NCI-H2029 treated with DMSO at 0.1 percent for 48 hours (cell line): ENCODE results near the gene ACAD8.
"Not testable (repeated sequence)": the region's sequence is repeated elsewhere in the genome, so short reads cannot be mapped to it uniquely, and the experiment has no call there.

Source experiments
- DNase-seq: peaks from one replicate; lab custom pipeline; 2025; lab: John Stamatoyannopoulos, UW

The ACAD8 gene

DNA sequence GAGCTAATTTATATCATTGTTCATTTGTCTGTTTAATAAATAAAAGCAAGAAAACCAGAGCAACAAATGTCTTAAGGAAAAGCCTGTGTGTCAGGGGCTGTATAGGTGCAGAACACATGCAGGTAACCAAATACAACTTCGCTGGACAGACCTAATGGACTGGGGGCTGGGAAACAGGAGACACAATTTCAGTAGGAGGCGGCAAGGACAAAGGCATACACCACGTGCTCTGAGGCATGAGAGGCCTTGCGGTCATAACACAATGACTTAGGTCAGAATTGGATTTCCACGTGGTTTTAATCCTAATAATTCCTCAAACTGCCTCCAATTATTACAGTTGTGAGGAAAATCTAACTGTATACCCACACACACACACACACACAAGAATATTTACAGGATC lies 14.1 kb downstream of the ACAD8 start:
- no peak for DNase-seq

DNA sequence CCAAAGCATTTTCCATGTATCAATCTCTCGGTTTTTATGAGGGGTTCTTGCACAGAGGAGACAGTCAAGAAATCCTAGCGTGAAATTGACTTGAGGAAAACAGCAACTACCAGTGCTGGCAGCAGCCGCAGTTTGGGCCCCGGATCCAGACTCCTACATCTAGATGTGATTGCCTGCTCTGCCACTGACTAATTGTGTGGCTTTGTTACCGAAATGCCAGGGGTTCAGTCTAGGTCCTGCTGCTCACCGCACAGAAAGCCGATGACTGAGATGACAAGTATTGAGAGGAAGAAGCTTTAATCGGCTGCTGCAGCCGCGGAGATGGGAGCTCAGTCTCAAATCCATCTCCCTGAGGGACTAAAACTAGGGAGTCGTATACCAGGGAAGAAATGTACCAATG lies 14.6 kb downstream of the ACAD8 start:
- no peak for DNase-seq

DNA sequence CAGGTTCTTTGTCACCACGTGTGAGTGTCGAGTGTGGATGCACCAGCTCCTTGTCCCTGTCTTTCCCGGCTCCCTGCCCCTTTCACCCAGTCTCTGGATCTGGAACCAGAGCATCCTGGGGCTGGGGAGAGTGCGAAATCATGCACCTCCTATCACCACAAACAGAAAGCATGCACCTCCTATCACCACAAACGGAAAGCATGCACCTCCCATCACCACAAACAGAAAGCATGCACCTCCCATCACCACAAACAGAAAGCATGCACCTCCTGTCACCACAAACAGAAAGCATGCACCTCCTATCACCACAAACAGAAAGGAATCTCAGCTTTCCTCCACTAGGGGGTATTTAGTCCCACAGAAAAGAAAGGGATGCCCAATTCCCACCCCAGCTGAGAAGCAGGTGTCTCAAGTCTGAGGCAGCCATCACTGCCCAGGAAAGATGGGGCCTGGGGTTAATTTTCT lies 16.9 kb downstream of the ACAD8 start:
- no peak for DNase-seq

DNA sequence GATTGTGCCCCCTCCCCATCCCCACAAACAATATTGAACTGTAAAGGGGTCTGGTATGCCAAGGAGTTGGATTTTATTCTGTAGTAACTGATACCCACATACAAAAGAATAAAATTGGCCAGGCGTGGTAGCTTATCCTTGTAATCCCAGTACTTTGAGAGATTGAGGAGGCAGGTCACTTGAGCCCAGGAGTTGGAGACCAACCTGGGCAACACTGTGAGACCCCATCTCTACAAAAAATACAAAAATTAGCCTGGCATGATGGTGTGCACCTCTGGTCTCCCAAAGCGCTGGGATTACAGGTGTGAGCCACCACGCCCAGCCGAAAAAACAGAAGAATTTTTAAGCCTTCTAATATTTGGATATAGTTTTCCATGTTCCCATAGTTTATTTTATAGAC lies 18.6 kb downstream of the ACAD8 start:
- DNase-seq = no peak

DNA sequence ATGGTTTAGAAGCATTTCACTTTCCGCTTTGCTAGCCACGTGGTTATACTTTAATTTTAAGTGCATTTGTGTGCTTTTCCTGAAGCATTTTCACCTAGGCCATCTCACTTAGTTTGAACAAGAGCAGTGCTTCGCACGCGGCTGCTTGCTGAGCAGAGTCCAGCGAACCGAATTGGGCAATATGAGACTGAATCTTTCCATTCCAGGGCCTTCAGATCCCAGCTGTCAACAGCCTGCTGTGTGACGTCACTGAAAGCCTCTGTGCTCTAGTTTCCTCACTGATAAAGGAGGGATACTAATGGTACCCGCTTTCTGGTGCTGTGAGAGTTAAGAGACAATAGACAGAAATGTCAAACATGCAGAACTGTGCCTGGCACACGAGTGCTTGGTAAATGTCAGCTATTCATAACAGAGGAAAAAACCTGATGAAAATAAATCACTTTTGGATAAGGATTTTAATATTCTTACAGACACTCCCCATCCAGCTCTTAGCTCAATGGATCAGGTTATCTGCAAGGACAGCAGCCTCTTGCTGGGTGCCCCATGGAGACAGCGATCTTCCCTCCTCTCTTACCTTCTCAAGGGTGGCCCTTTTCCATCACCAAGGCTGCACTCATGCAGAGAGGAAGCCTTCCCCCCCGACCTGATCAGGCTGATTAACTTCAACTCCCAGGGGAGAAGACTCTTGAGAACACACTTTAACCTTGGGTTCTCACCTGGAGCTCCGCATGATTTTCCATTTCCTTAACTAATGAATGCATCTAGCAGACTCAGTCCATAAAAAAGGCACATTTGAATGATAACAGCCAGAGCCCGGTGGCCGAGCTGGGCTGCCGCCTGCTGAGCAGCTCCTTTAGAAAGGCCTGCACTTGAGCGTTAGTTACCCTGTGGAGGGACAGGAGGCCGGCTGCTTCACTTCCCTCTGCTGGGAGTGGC lies 19.3 kb downstream of the ACAD8 start:
- no peak for DNase-seq

DNA sequence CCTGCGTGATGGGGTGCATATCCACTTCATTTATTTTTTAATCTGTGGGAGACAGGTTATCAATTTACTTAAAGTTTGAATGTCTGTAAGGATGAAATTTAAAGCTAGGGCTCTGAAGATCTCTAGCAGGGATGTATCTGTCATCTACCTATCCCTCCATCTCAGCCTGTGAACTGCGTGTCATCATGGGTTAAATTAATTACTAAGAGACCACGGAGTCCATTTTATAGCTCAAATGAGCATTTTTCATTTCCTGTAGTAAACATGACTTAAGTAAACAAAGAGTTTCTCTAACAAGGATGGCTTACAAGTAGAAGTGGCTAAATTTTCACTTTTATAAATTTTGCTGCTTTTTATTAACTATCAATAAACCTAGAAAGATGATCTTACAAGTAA lies 19.9 kb downstream of the ACAD8 start:
- no peak for DNase-seq

GRCh38 chr11:134275188-134275533 lies 21.8 kb downstream of the ACAD8 start:
- no peak for DNase-seq

DNA sequence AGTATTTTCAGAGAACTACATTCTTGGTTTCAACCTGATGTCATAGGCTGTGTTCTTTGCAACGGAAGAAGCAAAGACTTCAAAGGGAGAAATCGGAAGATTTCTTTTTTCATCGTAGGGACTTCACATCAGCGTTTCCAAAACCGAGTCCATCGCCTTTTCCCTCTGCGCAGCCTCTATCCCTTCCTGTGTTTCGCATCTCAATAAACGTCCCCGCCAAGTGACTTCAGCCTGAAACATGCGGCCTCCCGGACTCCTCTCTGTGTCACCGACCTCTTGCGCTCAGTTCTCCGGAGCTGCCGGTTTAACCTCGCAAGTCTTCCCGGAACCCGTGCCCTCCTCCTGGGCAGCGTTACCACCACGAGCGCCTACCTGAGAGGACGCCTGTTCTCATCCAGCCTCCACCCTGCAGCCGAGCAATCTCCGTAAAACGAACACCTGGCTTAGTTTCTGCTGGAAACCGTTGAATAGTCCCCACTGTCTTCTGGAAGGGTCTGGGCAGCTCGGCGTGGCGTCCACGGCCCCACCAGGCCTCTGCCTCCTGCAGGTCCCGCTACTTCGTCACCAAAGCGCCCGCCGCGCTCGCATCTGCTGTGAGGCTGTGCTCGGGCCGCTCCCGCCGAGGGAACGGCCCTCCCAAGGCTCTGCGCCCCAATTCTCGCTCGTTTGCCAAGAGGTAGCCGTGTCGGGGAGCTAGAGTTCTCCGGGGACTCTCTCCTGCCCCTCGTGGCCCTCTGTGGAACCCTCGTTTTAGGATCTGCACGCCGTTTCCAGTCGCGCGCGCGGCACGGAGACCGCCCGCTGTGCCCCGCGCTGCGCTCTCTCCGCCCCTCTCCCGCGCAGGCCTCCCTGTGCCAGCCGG lies 22.4 kb downstream of the ACAD8 start, which contains the start of gene GLB1L3:
Gene GLB1L3, plus strand, starts transcription at position 846 of the 862 bp plus-strand sequence. CDS start 362 bp downstream, outside the sequence.
- no peak for DNase-seq

GRCh38 chr11:134276396-134277182 lies 23.2 kb downstream of the ACAD8 start:
- no peak for DNase-seq

GRCh38 chr11:134277183-134278001 lies 24.0 kb downstream of the ACAD8 start:
- DNase-seq = no peak

- no peak for DNase-seq
These were observed 25.0 kb downstream of the ACAD8 start for GRCh38 chr11:134278356-134278755.

GRCh38 chr11:134281635-134282034 lies 28.3 kb downstream of the ACAD8 start:
- DNase-seq = not testable (repeated sequence)

GRCh38 chr11:134282121-134283045 lies 29.0 kb downstream of the ACAD8 start:
- no peak for DNase-seq

DNA sequence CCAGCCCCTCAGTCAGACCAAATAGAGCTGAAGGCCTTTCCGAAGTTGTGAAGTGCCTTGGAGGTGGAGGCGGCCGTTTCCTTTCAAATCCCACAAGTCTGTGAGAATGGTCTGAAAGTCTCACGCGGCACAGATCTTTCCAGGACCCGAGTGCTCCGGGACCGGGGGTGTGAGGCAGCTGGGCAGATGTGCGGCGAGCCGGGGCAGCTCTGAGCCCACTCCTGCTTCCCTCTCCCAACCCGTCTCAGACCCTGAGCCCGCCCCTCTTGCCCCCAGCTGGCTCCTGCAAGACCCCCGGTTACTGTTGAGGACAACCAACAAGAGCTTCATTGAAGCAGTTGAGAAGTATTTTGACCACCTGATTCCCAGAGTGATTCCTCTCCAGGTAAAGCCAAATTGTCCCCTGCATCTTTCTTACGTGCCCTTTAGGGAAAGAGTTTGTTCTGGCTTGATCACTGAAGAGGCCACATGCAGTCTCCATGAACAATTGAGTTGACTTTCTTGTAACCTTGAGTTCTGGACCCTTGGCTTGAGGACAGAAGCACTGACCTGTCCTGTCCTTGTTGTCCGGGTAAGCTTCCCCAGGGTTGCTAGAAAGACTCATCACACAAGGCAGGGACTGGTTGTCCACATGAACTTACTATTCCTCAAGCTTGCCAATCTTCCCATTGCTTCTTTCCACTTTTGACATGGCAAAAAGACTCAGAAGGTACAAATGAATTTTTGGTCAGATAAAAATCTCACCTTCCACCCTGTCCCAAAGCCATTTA lies 30.3 kb downstream of the ACAD8 start:
- DNase-seq = no peak

GRCh38 chr11:134284349-134284748 lies 31.0 kb downstream of the ACAD8 start:
- DNase-seq = not testable (repeated sequence)

GRCh38 chr11:134287561-134287960 lies 34.2 kb downstream of the ACAD8 start:
- DNase-seq = no peak

GRCh38 chr11:134288486-134288885 lies 35.1 kb downstream of the ACAD8 start:
- DNase-seq = no peak

DNA sequence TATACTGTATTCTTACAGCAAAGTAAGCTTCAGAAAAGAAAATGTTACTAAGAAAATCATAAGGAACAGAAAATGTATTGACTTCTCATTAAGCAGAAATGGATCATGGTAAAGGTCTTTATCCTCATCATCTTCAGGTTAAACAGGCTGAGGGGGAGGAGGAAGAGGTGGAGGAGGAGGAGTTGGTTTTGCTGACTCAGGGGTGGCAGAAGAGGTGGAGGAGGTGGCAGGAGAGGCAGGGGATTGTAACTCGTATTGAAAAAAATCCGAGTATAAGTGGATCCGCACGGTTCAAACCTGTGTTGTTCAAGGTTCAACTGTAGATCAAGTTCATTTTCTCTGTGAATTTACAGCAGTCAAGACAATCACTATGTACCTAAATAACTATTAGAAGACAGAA lies 35.8 kb downstream of the ACAD8 start:
- no peak for DNase-seq

GRCh38 chr11:134289789-134290188 lies 36.4 kb downstream of the ACAD8 start:
- DNase-seq = no peak
